Measurements from ENCODE around the gene TMEM156.

DNA sequence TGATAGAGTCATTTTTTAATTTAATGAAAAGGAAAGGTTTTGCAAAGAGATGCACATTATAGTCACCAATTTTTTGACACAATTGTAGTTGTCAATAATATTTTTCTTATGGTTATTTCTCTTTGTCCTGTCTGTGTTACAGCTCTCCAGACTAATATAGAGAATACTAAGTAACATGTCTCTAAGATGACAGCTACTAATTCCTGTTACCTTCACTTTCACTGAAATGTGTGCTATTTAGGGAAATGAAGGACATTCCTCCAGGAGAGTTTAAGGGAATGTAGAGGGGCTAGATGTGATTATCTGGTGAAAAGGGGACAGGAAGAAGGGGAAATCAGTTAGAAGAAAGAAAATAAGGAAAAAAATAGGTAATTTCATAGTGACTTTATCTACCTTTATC lies 31.2 kb upstream of the TMEM156 start:
- TF ChIP-seq, protein P1, sequence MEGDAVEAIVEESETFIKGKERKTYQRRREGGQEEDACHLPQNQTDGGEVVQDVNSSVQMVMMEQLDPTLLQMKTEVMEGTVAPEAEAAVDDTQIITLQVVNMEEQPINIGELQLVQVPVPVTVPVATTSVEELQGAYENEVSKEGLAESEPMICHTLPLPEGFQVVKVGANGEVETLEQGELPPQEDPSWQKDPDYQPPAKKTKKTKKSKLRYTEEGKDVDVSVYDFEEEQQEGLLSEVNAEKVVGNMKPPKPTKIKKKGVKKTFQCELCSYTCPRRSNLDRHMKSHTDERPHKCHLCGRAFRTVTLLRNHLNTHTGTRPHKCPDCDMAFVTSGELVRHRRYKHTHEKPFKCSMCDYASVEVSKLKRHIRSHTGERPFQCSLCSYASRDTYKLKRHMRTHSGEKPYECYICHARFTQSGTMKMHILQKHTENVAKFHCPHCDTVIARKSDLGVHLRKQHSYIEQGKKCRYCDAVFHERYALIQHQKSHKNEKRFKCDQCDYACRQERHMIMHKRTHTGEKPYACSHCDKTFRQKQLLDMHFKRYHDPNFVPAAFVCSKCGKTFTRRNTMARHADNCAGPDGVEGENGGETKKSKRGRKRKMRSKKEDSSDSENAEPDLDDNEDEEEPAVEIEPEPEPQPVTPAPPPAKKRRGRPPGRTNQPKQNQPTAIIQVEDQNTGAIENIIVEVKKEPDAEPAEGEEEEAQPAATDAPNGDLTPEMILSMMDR (conservative IDR thresholded peaks at IDR 0.05 in 1 of 2, IDR thresholded peaks at IDR 0.05 in 1 of 2; ENCODE audit: extremely low read depth in 1 of 2, insufficient read depth in 1 of 2, low read depth in 1 of 2, low read length in 2 of 2): no peak
- no peak for TF ChIP-seq EZH2 (IDR thresholded peaks at IDR 0.05; ENCODE audit: borderline replicate concordance, low read length)

All from mammary epithelial cell (primary cell).